ENCODE data around the gene IGFLR1.

- TF ChIP-seq ZBTB2 (IDR thresholded peaks at IDR 0.05) (no peak), KLF6 (CRISPR knock-in tag; IDR thresholded peaks at IDR 0.05; ENCODE audit: borderline replicate concordance) (no peak), KLF10 (CRISPR knock-in tag; IDR thresholded peaks at IDR 0.05) (no peak), ZC3H4 (CRISPR knock-in tag; IDR thresholded peaks at IDR 0.05; ENCODE audit: borderline replicate concordance) (no peak), ZBTB33 (CRISPR knock-in tag; IDR thresholded peaks at IDR 0.05) (no peak), RFX5 (IDR thresholded peaks at IDR 0.05; ENCODE audit: low read depth, low read length) (no peak), BHLHE40 (IDR thresholded peaks at IDR 0.05; ENCODE audit: low read length) (no peak), FOXJ3 (CRISPR knock-in tag; IDR thresholded peaks at IDR 0.05) (no peak), ASH1L (IDR thresholded peaks at IDR 0.05; ENCODE audit: borderline replicate concordance, low read depth, partially characterized antibody) (no peak), SMARCE1 (IDR thresholded peaks at IDR 0.05) (no peak)
Measured at GRCh38 chr19:35730326-35730725, 11.9 kb downstream of the IGFLR1 start.
